Measurements from ENCODE around the gene LHX4. TPM values are rescaled to one million over a fixed set of nuclear protein-coding genes. Genes with fewer than 3 reads are reported as not detected.

LHX4 gene
- total and polyA plus RNA-seq, 2 of the 8 experiments (the other 6 are each of a cell fraction or from before 2014, with no cell fraction given) = 0.85 to 4.9 TPM

DNA sequence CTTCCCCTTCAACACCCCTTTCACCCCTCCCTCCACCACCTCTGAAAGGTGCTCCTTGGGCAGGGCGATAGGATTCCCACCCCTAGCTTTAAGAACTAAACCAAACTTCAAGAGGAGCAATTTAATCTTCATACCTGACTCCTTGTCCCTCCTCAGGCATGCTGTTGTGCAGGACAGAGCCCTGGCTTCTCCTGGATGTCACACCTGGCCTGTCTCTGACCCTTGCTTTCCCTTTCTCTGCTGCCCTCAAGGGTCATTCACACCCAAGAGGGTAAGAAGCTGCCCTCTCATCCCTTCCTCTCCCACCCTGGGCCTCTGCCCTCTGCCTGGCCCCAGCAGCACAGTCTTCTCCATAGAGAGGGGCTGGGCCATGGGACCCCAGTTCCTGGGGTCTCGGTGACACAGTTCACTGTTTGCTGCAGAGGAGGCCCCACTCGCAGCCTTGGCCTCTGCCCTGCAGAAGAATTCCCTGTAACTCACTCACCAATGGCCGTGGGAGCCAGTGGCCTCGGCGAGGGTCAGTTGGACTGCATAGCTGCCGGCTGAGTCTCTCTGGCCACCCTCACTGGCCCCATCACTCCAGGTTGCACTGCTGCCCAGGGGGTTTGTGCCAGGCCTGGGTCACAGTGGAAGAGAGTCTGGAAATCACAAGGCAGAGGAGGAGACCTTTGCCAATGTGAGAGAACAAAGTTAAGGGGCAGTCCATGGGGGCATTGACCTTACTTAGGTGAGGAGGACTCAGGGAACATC, 28.4 kb upstream of the LHX4 start:
- no peak overlapping the region for H3K14ac ChIP-seq (ENCODE audit: insufficient read length)
- FAIRE-seq (no peak), DNase-seq (ENCODE audit: low read depth in 1 of 2, low spot score in 2 of 2) (no peak)
- no peak overlapping the region for H2BK5ac ChIP-seq (ENCODE audit: low read depth, low read length)
- H3K23me2 ChIP-seq (ENCODE audit: low read depth, low read length) = no peaks in the 10 kb centered on the region
- H3K79me1 ChIP-seq (ENCODE audit: low read depth, low read length) = no peaks in the 10 kb centered on the region
- H3K9me3 ChIP-seq (ENCODE audit: insufficient read depth in 2 of 2, low read depth in 1 of 2, low read length in 1 of 2) = no peaks in the 10 kb centered on the region
- H2BK15ac ChIP-seq (ENCODE audit: low read length) = no peak overlapping the region
- H3K23ac ChIP-seq (ENCODE audit: insufficient read length) = no peak overlapping the region
- no peak overlapping the region for H3K4me2 ChIP-seq (ENCODE audit: insufficient read depth in 1 of 2, low read depth in 2 of 2, low read length in 2 of 2)
- H3K27ac ChIP-seq (ENCODE audit: low read depth, low read length) = no peak overlapping the region
- no peak overlapping the region for H2BK20ac ChIP-seq (ENCODE audit: low read length)
- H2AK5ac ChIP-seq (ENCODE audit: low read depth, low read length) = no peak overlapping the region
- H4K20me1 ChIP-seq (replicated peaks in 1 of 2; ENCODE audit: control insufficient read depth in 1 of 2, insufficient read depth in 2 of 2, low read length in 2 of 2) = peaks cover 4 to 5% of the 10 kb centered on the region in 2 experiments
- H3K27me3 ChIP-seq (replicated peaks in 1 of 4; ENCODE audit: control insufficient read depth in 3 of 4, extremely low read depth in 1 of 4, insufficient read depth in 3 of 4, low read length in 3 of 4) = no peaks in the 10 kb centered on the region
- no peak overlapping the region for H3K4me3 ChIP-seq (ENCODE audit: extremely low read depth in 1 of 4, insufficient read depth in 2 of 4, low read depth in 3 of 4, low read length in 4 of 4)
- no peak overlapping the region for H2BK120ac ChIP-seq (replicated peaks; ENCODE audit: low read depth, low read length)
- H3K56ac ChIP-seq (replicated peaks; ENCODE audit: insufficient read length, low read depth, low read length) = no peak overlapping the region
- H4K91ac ChIP-seq (replicated peaks; ENCODE audit: insufficient read length, low read length) = no peak overlapping the region
- ChIA-PET CTCF (ENCODE audit: partially characterized antibody) (interaction anchor here (0.9 to 14.4 kb wide), 12 partner anchors 9 to 495 kb away, joined by 3 to 160 read pairs (median 4); no protein-coding TSS in a partner anchor), POLR2A (ENCODE audit: partially characterized antibody) (interaction anchor here (1.0 to 2.3 kb wide), 5 partner anchors 9 to 34 kb away, joined by 3 to 6 read pairs (median 4); no protein-coding TSS in a partner anchor)
- no peak overlapping the region for H3K4ac ChIP-seq (replicated peaks; ENCODE audit: insufficient read length, low read depth, low read length)
- no peak overlapping the region for H2BK12ac ChIP-seq (ENCODE audit: low read depth, low read length)
- H3K36me3 ChIP-seq (ENCODE audit: control insufficient read depth in 2 of 4, insufficient read depth in 4 of 4, low read length in 3 of 4) = peaks cover 0 to 1% (median under 1%) of the 10 kb centered on the region in 4 experiments; a peak in 2 of 8 replicates
- WGBS, 2 experiments (ENCODE audit: extremely low coverage in 1 of 2, insufficient coverage in 1 of 2, insufficient read length in 1 of 2, insufficient replicate concordance in 2 of 2, low coverage in 1 of 2, low lambda C conversion rate in 2 of 2, missing lambda C conversion rate in 1 of 2) = 85% methylated on average over 7 of the region's 7 CpGs; no CpG with 5 or more reads in 1 of the 2 experiments
- no peak overlapping the region for H2AFZ ChIP-seq (ENCODE audit: low read length)
- H3K79me2 ChIP-seq (ENCODE audit: control insufficient read depth in 1 of 2, insufficient read depth in 2 of 2, low read length in 2 of 2) = no peaks in the 10 kb centered on the region
- H4K5ac ChIP-seq (ENCODE audit: insufficient read length, low read depth, low read length) = no peak overlapping the region
- H3K4me1 ChIP-seq (replicated peaks in 1 of 4; ENCODE audit: control insufficient read depth in 3 of 4, insufficient read depth in 4 of 4, low read length in 3 of 4) = no peaks in the 10 kb centered on the region
- no peak overlapping the region for H3K9ac ChIP-seq (replicated peaks in 1 of 4; ENCODE audit: extremely low read depth in 1 of 4, low read depth in 3 of 4, low read length in 3 of 4)
- H4K8ac ChIP-seq (ENCODE audit: extremely low read depth, insufficient read depth, low read length) = peak overlapping the region; percentile 38; the same call in 1 of the 2 replicates
- no peak overlapping the region for H3K18ac ChIP-seq (ENCODE audit: extremely low read depth, low read length)
- TF ChIP-seq SIX5 (IDR thresholded peaks at IDR 0.05; ENCODE audit: low read depth, low read length) (no peak), POU5F1 (IDR thresholded peaks at IDR 0.05; ENCODE audit: low read depth, low read length) (no peak), RNF2 (IDR thresholded peaks at IDR 0.05; ENCODE audit: borderline replicate concordance, low read depth, low read length, missing control alignments, poor library complexity, severe bottlenecking) (no peak), RAD21 (IDR thresholded peaks at IDR 0.05 in 1 of 2, conservative IDR thresholded peaks at IDR 0.05 in 1 of 2; ENCODE audit: low read depth in 2 of 2, low read length in 2 of 2) (no peak), TBP (IDR thresholded peaks at IDR 0.05; ENCODE audit: low read depth, low read length) (no peak), TEAD4 (IDR thresholded peaks at IDR 0.05; ENCODE audit: low read depth, low read length) (no peak), USF2 (IDR thresholded peaks at IDR 0.05; ENCODE audit: low read length) (no peak), SP1 (IDR thresholded peaks at IDR 0.05; ENCODE audit: low read depth, low read length) (no peak), RXRA (IDR thresholded peaks at IDR 0.05; ENCODE audit: insufficient read depth, low read depth, low read length) (no peak), EGR1 (IDR thresholded peaks at IDR 0.05; ENCODE audit: borderline replicate concordance, low read depth, low read length) (no peak), CREB1 (IDR thresholded peaks at IDR 0.05) (no peak)

Data from H1 (cell line).